ENCODE data around the gene RHBDD1.

RHBDD1 gene

DNA sequence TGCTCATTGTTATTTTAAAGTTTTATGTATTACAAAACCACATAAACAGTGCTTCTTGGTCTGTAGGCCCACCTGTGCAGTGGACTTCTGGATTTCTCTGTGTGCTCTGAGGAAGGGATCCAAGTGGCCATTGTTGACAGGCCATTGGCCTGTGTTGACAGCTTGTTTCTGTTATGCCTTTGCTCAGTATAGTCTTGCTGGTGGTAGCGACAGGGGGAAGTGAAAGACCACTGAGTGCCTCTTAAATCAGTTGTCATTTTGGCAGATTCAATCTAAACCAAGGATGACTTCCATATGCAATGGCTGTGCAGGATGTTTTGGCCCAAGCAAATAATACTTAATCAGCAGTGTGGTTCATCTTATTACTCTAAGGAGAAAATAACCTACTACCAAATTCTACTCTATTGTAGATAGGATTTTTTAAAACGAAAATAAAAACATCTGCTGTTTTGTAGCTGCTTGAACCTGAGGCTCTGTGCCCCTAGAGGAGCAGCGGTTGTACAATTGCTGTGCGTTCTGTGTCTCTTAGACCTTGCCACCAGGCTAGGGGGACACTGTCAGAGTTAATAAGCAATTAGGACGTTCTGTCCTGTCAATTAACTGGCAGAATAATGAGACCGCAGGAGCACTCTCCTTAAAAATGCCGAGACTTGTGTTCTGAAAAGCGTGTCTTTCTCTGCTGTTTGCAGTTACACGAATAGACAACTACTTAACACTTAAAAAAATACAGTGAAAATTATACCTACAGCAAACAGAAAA, 108.2 kb downstream of the RHBDD1 start:
- no peak for DNase-seq

GRCh38 chr2:226953206-226953605, 117.4 kb downstream of the RHBDD1 start:
- no peak for DNase-seq

DNA sequence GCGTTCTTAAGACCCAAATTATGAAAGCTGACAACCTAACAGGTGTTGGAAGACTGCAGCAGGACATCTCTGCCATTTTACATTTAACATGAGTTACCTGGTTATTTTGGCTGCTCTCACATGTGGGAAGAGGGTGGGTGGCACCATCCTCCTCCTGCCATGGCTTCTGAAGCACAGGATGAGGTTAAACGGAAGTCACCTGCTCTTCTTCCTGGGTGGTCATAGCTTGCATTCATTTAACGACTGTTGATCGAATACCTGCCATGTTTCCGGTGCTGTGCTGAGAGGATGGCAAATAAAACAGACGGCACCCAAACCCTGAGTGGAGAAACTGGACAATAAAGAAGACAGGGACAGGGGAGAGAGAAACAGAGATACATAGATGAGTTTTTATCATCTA, 118.0 kb downstream of the RHBDD1 start:
- no peak for DNase-seq

DNA sequence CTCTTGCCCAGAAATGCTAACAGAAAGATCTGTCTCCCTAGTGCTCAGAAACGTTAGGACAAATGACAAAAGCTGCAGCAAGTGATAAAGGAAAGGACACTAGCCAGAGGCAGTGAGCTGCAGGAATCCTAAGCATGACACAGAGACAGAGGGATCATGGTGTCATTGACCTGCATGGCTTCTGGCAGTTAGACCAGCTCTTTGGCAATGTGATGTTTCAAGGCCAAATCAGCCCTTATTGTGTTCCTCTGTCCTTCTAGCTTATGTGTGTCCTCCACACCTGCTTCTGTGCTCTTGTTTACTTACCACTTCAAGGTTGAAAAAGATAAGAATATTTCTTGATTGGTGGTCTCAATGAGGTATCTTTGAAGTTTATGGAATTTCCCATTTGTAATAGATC, 120.8 kb downstream of the RHBDD1 start:
- DNase-seq = no peak

GRCh38 chr2:226959418-226959817, 123.6 kb downstream of the RHBDD1 start:
- no peak for DNase-seq

GRCh38 chr2:226962176-226962773, 126.4 kb downstream of the RHBDD1 start:
- DNase-seq = no peak

GRCh38 chr2:226963528-226963927, 127.7 kb downstream of the RHBDD1 start:
- no peak for DNase-seq

GRCh38 chr2:226965376-226965775, 129.5 kb downstream of the RHBDD1 start:
- no peak for DNase-seq

- DNase-seq = no peak
Measured at GRCh38 chr2:226969417-226970080, 133.7 kb downstream of the RHBDD1 start.

- DNase-seq = no peak
Measured at GRCh38 chr2:226970362-226970761, 134.5 kb downstream of the RHBDD1 start.

- DNase-seq = no peak
Measured at GRCh38 chr2:226971084-226971483, 135.2 kb downstream of the RHBDD1 start.

DNA sequence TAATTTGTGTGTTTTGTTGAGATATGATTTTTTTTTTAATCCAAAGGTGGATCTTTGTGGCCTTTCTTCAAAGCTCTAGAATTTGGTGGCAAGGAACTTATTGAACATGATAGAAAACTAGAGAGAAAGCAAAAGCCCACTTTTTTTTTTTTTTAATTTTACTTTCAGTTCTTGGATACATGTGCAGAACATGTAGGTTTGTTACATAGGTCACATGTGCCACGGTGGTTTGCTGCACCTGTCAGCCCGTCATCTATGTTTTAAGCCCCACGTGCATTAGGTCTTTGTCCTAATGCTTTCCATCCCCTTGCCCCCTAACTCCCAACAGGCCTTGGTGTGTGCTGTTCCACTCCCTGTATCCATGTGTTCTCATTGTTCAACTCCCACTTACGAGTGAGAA, 135.9 kb downstream of the RHBDD1 start:
- no peak for DNase-seq

DNA sequence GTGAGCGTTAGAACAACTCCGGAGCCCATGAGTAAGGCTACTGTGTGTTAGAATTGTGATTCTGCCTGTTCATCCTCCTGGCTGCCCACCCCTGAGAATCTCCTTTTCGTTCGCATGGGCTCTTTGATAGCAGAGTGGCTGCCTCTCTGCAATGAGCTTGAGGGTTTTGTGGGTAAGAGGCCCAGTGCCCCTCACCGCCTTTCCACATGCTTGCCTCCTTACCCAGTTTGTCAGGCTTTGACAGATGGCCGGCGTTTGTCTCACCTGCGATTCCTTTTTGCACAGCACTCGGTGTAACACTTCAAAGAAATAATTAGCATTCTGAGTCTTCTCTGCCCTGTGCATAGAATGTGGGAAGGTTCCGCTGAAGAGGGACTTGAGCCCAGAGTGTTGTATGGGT, 138.0 kb downstream of the RHBDD1 start:
- DNase-seq = no peak

DNA sequence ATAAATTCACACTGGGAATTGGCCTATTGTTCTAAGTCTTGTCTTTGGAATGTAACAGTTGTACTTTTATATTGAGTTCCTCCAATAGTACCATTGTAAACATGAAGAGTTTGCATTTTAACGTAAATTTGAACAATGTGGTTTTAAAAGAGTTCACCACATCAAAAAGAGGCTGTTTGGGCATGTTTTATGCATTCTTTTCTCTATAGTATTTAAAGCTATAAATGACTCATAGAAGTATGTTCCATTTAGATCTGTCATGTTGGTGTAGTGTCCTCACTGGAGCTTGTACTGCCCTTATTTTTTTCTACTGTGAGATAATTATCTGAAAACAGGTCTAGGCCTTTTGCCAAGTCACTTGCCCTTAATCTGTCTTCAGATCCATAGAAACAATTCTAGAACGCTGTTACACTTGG, 141.9 kb downstream of the RHBDD1 start:
- DNase-seq = no peak

DNA sequence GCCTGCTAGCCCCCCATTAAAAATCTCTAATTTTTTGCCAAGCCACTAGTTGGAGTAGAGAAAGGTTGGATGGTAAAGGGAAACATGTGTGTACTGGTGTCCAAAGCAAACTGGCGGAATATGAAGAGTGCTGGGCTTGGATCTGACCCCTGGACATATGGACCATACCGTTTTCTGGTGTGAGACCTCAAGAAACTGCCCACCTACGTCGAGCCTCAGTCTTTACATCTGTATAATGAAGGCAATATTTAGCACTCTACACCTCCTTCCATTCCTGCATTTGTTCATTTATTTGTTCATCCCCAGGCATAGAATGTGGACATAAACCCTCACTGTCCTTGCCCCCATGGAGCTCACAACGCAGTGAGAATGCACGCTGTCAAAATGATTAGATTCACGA, 142.4 kb downstream of the RHBDD1 start:
- DNase-seq = no peak

DNA sequence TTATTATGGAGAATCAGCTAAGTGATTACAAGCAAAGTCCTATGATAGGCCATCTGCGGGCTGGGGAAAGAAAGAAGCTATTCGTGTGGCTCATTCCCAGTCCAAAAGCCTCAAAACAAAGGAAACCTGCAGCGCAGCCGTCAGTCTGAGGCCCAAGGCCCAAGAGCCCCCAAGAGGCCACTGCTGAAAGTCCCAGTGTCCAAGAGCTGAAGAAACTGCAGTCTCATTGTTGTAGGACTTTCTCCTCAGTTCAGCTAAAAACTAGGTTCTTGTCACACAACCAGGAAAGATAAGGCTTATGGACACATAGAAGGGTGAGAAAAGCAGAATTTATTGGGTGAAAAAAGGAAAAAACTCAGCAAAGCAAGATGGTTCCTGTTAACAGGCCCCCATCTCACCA, 143.2 kb downstream of the RHBDD1 start:
- no peak for DNase-seq

- peak; percentile 69 for DNase-seq
Measured at GRCh38 chr2:226981791-226982326, 146.0 kb downstream of the RHBDD1 start.

DNA sequence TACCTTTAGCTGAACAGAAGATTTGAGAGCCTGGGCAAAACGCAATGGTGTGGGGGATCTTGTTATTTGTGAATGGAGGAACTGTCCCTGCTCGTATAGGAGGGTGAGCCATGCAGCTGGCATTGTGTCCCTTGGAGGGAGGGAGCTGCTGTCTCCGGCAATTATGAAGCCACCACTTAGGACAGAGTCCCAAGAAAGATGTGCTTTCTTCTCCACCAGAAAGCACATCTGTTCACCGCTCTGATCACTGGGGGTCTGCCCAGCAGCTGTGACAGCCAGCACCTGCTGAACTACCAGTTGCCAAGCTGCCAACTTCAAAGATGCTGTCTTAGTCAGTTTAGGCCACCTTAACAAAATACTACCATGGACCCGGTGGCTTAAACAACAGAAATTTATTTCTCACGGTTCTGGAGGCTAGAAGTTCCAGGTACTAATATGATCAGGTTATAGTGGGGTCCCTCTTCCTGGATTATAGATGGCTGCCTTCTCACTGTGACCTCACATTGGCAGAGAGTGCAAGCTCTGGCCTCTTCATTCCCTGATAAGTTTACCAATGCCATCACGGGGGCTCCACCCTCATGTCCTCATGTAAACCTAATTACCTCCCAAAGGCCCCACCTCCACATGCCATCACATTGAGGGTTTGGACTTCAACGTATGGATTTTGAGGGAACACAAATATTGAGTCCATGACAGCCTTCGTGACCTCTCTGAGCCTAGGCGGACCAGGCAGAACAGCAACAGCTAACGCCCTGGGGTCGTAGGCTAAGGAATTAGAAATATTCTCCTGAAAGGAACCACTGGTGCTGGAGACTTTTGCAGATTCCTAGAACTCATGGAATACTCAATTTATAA, 148.3 kb downstream of the RHBDD1 start:
- no peak for DNase-seq

- peak; percentile 49 for DNase-seq
Measured at GRCh38 chr2:226984750-226985582, 149.1 kb downstream of the RHBDD1 start.

DNA sequence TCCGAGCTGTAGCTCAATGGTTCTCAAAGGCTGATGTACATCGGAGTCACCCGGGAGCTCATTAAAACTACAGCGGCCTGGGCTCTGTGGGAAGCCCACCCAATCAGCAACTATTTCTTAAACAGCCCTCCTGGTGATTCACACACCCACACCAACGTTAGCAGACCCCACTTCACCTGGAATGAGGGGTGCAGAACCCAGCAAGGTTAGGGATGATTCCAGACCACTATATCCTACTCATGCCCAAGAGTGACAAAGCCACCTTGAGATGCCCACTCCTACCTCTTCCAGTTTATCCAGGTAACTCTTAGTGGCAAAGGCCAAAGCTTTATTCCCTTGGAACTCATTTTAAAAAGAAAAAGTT, 149.7 kb downstream of the RHBDD1 start:
- DNase-seq = no peak

- DNase-seq = no peak
Measured at GRCh38 chr2:226991663-226992062, 155.8 kb downstream of the RHBDD1 start.

DNA sequence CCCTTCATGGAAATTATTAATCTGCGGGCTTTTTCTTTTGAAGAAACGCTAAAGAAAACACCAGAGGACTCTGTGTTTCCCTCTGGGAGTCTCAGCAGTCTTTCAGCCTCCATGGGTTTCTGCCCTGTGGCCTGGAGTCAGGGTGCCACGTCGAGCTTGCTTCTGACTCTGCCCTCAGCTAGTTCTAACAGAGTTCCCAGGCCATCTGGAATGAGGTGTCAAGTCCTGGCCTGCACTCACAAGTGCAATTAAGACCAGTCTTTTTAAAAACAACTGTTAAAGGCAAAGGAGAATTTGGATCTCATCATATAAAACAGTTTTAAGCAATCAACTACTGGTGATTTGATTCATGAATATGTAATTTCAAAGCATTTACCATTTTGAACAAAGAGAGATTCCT, 157.3 kb downstream of the RHBDD1 start:
- no peak for DNase-seq

Data from NCI-H146 (cell line).